Measurements from ENCODE around the gene DDX41.

GRCh38 chr5:177546258-177546741 is 29.5 kb upstream of the DDX41 start:
- no peak for TF ChIP-seq CTCF (IDR thresholded peaks at IDR 0.05)
- no peak for TF ChIP-seq POLR2A (IDR thresholded peaks at IDR 0.05)
